ENCODE data around the gene POFUT2. TPM values are rescaled to one million over a fixed set of nuclear protein-coding genes. Genes with fewer than 3 reads are reported as not detected.

The POFUT2 gene
- polyA plus RNA-seq, 2 of the 4 experiments (the other 2 are of a cell fraction): 10.7 to 16.6 TPM

- Histone ChIP-seq H3K9me3 (no peaks in the 10 kb centered on the region), H3K4me1 (peaks cover 45% of the 10 kb centered on the region), H3K4me2 (no peak overlapping the region), H3K4me3 (no peak overlapping the region), H3K27ac (peak overlapping the region; percentile 48 to 100; a peak in 5 of 6 replicates)
- DNase-seq (ENCODE audit: low read depth in 1 of 2, low spot score in 1 of 2): no peak
- ChIA-PET POLR2A (no interaction called here), CTCF (interaction anchor here (0.9 to 1.0 kb wide), 2 partner anchors 16 to 23 kb away, joined by 3 read pairs; no protein-coding TSS in a partner anchor)
- 93% methylated on average over 4 of the region's 4 CpGs for WGBS (ENCODE audit: missing lambda C conversion rate)
- FAIRE-seq: no peak
- TF ChIP-seq ZSCAN20 (CRISPR knock-in tag; IDR thresholded peaks at IDR 0.05): no peak
- no peak for TF ChIP-seq HEYL (CRISPR knock-in tag; IDR thresholded peaks at IDR 0.05)
- TF ChIP-seq TP53 (CRISPR knock-in tag; IDR thresholded peaks at IDR 0.05): no peak
- no peak for TF ChIP-seq CBX8 (IDR thresholded peaks at IDR 0.05)
- TF ChIP-seq JUNB (IDR thresholded peaks at IDR 0.05): no peak
- no peak for TF ChIP-seq ATOH8 (CRISPR knock-in tag; IDR thresholded peaks at IDR 0.05; ENCODE audit: low read depth)
- no peak for TF ChIP-seq KDM1A (IDR thresholded peaks at IDR 0.05; ENCODE audit: low read depth)
- TF ChIP-seq MYC (IDR thresholded peaks at IDR 0.05; ENCODE audit: borderline replicate concordance, low read length): no peak
- no peak for ATAC-seq
Measured at GRCh38 chr21:45336535-45336810, 48.8 kb upstream of the POFUT2 start.

- DNase-seq (ENCODE audit: low read depth in 1 of 2, low spot score in 1 of 2) (no peak), ATAC-seq (no peak), FAIRE-seq (no peak)
- WGBS (ENCODE audit: missing lambda C conversion rate): 85% methylated on average over 13 of the region's 19 CpGs
- peak overlapping the region; percentile 48 to 100; a peak in 4 of 6 replicates for H3K27ac ChIP-seq
- ChIA-PET CTCF (interaction anchor here (0.9 to 1.0 kb wide), 2 partner anchors 16 to 23 kb away, joined by 3 read pairs; no protein-coding TSS in a partner anchor), POLR2A (no interaction called here)
- no peaks in the 10 kb centered on the region for H3K9me3 ChIP-seq
- peaks cover 50% of the 10 kb centered on the region for H3K4me1 ChIP-seq
- TF ChIP-seq REST (IDR thresholded peaks at IDR 0.05): no peak
- TF ChIP-seq POLR2AphosphoS2 (conservative IDR thresholded peaks at IDR 0.05; ENCODE audit: low read length): no peak
- TF ChIP-seq NFE2L2 (conservative IDR thresholded peaks at IDR 0.05; ENCODE audit: low read length): no peak
- no peak for TF ChIP-seq ATOH8 (CRISPR knock-in tag; IDR thresholded peaks at IDR 0.05; ENCODE audit: low read depth)
- no peak for TF ChIP-seq ELK1 (IDR thresholded peaks at IDR 0.05; ENCODE audit: low read depth, low read length)
- TF ChIP-seq FOXS1 (CRISPR knock-in tag; IDR thresholded peaks at IDR 0.05): no peak
- no peak for TF ChIP-seq MAFK (IDR thresholded peaks at IDR 0.05; ENCODE audit: partially characterized antibody)
- no peak for TF ChIP-seq TFCP2L1 (CRISPR knock-in tag; IDR thresholded peaks at IDR 0.05)
- TF ChIP-seq RNF2 (IDR thresholded peaks at IDR 0.05; ENCODE audit: borderline replicate concordance, low read depth): no peak
- no peak overlapping the region for H3K4me3 ChIP-seq
- H3K4me2 ChIP-seq: no peak overlapping the region
Measured at GRCh38 chr21:45335761-45336534, 48.3 kb upstream of the POFUT2 start.
